ENCODE data around the gene SPARCL1. TPM values are rescaled to one million over a fixed set of nuclear protein-coding genes. Genes with fewer than 3 reads are reported as not detected.

SPARCL1 gene
- total and polyA plus RNA-seq, 5 donors: 343 to 492 (median 365) TPM

- Histone ChIP-seq H3K4me3 (ENCODE audit: low read length) (no peak overlapping the region), H3K27ac (ENCODE audit: low read length) (no peak overlapping the region), H3K9me3 (ENCODE audit: control insufficient read depth, low read length) (no peaks in the 10 kb centered on the region), H3K4me1 (ENCODE audit: control insufficient read depth, insufficient read depth, low read length) (no peaks in the 10 kb centered on the region), H3K27me3 (ENCODE audit: control insufficient read depth, insufficient read depth) (no peaks in the 10 kb centered on the region)
- WGBS: 38% methylated on average over 8 of the region's 8 CpGs
- DNase-seq: no peak
- intact Hi-C loops (cut with DNase I): loop anchor here in 1 of 4 donors (10.0 kb wide), 1 partner anchor 276 kb away; the partner anchor contains the start of gene MEPE
- ATAC-seq: peak; percentile 49 to 50
These were observed 30.1 kb upstream of the SPARCL1 start for GRCh38 chr4:87559090-87559837.

DNA sequence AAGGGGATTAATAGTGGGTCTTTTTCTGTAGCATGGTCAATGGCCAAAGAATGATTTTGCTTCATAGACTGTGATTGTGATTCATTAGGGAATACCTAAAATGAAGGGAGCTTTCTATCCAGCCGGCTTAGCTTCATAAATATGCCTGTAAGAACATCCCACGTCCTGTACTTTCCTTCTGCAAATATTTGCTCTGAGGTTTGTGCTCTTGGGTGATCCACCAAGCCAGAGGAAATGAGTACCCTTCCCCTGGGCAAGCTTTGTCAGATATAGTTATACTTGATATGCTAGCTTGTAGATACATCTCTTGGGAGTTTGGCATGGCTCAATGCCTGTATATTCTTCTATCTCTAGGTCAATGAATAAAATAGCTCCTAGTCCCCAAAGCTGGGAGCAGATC lies 28.2 kb upstream of the SPARCL1 start:
- Histone ChIP-seq H3K27ac (ENCODE audit: low read length) (no peak overlapping the region), H3K9me3 (ENCODE audit: control insufficient read depth, low read length) (no peaks in the 10 kb centered on the region), H3K27me3 (ENCODE audit: control insufficient read depth, insufficient read depth) (no peaks in the 10 kb centered on the region), H3K4me1 (ENCODE audit: control insufficient read depth, insufficient read depth, low read length) (no peaks in the 10 kb centered on the region), H3K4me3 (ENCODE audit: low read length) (no peak overlapping the region)
- DNase-seq: no peak
- no peak for ATAC-seq
- 70% methylated on average over 2 of the region's 2 CpGs for WGBS
- intact Hi-C loops (cut with DNase I): loop anchor here in 1 of 4 donors (10.0 kb wide), 1 partner anchor 277 kb away; the partner anchor contains the start of gene MEPE

GRCh38 chr4:87555773-87556619 lies 26.8 kb upstream of the SPARCL1 start:
- H3K27me3 ChIP-seq (ENCODE audit: control insufficient read depth, insufficient read depth): no peaks in the 10 kb centered on the region
- H3K27ac ChIP-seq (ENCODE audit: low read length): no peak overlapping the region
- no peaks in the 10 kb centered on the region for H3K9me3 ChIP-seq (ENCODE audit: control insufficient read depth, low read length)
- no peak for DNase-seq
- peak; percentile 54 to 67 for ATAC-seq
- H3K4me1 ChIP-seq (ENCODE audit: control insufficient read depth, insufficient read depth, low read length): no peaks in the 10 kb centered on the region
- intact Hi-C loops (cut with DNase I): loop anchor here in 1 of 4 donors (10.0 kb wide), 1 partner anchor 279 kb away; the partner anchor contains the start of gene MEPE
- WGBS: 91% methylated on average over 5 of the region's 5 CpGs
- H3K4me3 ChIP-seq (ENCODE audit: low read length): no peak overlapping the region

GRCh38 chr4:87553182-87553581 lies 24.0 kb upstream of the SPARCL1 start:
- WGBS: 89% methylated on average over 4 of the region's 4 CpGs
- Histone ChIP-seq H3K27me3 (ENCODE audit: control insufficient read depth, insufficient read depth) (no peaks in the 10 kb centered on the region), H3K4me1 (ENCODE audit: control insufficient read depth, insufficient read depth, low read length) (no peaks in the 10 kb centered on the region), H3K27ac (ENCODE audit: low read length) (no peak overlapping the region), H3K4me3 (ENCODE audit: low read length) (no peak overlapping the region), H3K9me3 (ENCODE audit: control insufficient read depth, low read length) (no peaks in the 10 kb centered on the region)
- ATAC-seq (no peak), DNase-seq (no peak)
- intact Hi-C loops (cut with DNase I): loop anchor here in 1 of 4 donors (10.0 kb wide), 1 partner anchor 282 kb away; the partner anchor contains the start of gene MEPE

GRCh38 chr4:87551361-87551760 lies 22.2 kb upstream of the SPARCL1 start:
- intact Hi-C loops (cut with DNase I): loop anchor here in 1 of 4 donors (10.0 kb wide), 1 partner anchor 283 kb away; the partner anchor contains the start of gene MEPE
- DNase-seq: no peak
- H3K9me3 ChIP-seq (ENCODE audit: control insufficient read depth, low read length): no peaks in the 10 kb centered on the region
- H3K4me3 ChIP-seq (ENCODE audit: low read length): no peak overlapping the region
- H3K27me3 ChIP-seq (ENCODE audit: control insufficient read depth, insufficient read depth): no peaks in the 10 kb centered on the region
- WGBS: 67% methylated on average over 3 of the region's 3 CpGs
- no peak for ATAC-seq
- no peaks in the 10 kb centered on the region for H3K4me1 ChIP-seq (ENCODE audit: control insufficient read depth, insufficient read depth, low read length)
- H3K27ac ChIP-seq (ENCODE audit: low read length): no peak overlapping the region

- Histone ChIP-seq H3K27ac (ENCODE audit: low read length) (no peak overlapping the region), H3K27me3 (ENCODE audit: control insufficient read depth, insufficient read depth) (no peaks in the 10 kb centered on the region), H3K4me1 (ENCODE audit: control insufficient read depth, insufficient read depth, low read length) (no peaks in the 10 kb centered on the region), H3K9me3 (ENCODE audit: control insufficient read depth, low read length) (no peaks in the 10 kb centered on the region), H3K4me3 (ENCODE audit: low read length) (no peak overlapping the region)
- WGBS: 65% methylated on average over 5 of the region's 5 CpGs
- intact Hi-C loops (cut with DNase I): loop anchor here in 1 of 4 donors (10.0 kb wide), 1 partner anchor 298 kb away; no protein-coding TSS in a partner anchor
- DNase-seq (no peak), ATAC-seq (no peak)
These were observed 18.0 kb upstream of the SPARCL1 start for GRCh38 chr4:87547016-87547708.

GRCh38 chr4:87545052-87545451 lies 15.9 kb upstream of the SPARCL1 start:
- no peak for ATAC-seq
- 88% methylated on average over 3 of the region's 3 CpGs for WGBS
- H3K4me1 ChIP-seq (ENCODE audit: control insufficient read depth, insufficient read depth, low read length): peaks cover 3% of the 10 kb centered on the region

GRCh38 chr4:87543835-87544461 lies 14.8 kb upstream of the SPARCL1 start:
- Histone ChIP-seq H3K27me3 (ENCODE audit: control insufficient read depth, insufficient read depth) (no peaks in the 10 kb centered on the region), H3K27ac (ENCODE audit: low read length) (no peak overlapping the region), H3K4me1 (ENCODE audit: control insufficient read depth, insufficient read depth, low read length) (peaks cover 3% of the 10 kb centered on the region), H3K4me3 (ENCODE audit: low read length) (no peak overlapping the region), H3K9me3 (ENCODE audit: control insufficient read depth, low read length) (no peaks in the 10 kb centered on the region)
- ATAC-seq (peak; percentile 67 to 75), DNase-seq (peak in 1 of 3 donors; percentile 50)
- intact Hi-C loops (cut with DNase I): loop anchor here in 2 of 4 donors (5.0 to 10.0 kb wide), 2 partner anchors 301 to 303 kb away; no protein-coding TSS in a partner anchor
- WGBS: 30% methylated on average over 3 of the region's 3 CpGs

More at GRCh38 chr4:87545052-87545451, 15.9 kb upstream of the SPARCL1 start:
- Histone ChIP-seq H3K4me3 (ENCODE audit: low read length) (no peak overlapping the region), H3K27me3 (ENCODE audit: control insufficient read depth, insufficient read depth) (no peaks in the 10 kb centered on the region), H3K9me3 (ENCODE audit: control insufficient read depth, low read length) (no peaks in the 10 kb centered on the region), H3K27ac (ENCODE audit: low read length) (no peak overlapping the region)
- intact Hi-C loops (cut with DNase I): loop anchor here in 1 of 4 donors (10.0 kb wide), 1 partner anchor 300 kb away; no protein-coding TSS in a partner anchor
- DNase-seq: no peak

DNA sequence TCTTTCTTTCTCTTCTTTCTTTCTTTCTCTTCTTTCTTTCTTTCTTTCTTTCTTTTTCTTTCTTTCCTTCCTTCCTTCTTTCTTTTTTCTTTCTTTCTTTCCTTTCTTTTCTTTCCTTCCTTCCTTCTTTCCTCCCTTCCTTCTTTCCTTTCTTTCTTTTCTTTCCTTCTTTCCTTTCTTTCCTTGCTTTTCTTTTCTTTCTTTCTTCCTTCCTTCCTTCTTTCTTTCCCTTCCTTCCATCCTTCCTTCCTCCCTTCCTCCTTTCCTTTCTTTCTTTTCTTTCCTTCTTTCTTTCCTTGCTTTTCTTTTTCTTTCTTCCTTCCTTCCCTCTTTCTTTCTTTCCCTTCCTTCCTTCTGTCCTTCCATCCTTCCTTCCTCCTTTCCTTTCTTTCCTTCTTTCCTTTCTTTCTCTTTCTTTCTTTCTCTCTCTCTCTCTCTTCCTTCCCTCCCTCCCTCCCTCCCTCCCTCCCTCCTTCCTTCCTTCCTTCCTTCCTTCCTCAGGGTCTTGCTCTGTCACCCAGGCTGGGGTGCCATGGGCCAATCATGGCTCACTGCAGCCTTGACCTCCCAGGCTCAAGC lies 13.6 kb upstream of the SPARCL1 start:
- Histone ChIP-seq H3K9me3 (ENCODE audit: control insufficient read depth, low read length) (no peaks in the 10 kb centered on the region), H3K27ac (ENCODE audit: low read length) (peak overlapping the region; percentile 58), H3K4me3 (ENCODE audit: low read length) (no peak overlapping the region), H3K27me3 (ENCODE audit: control insufficient read depth, insufficient read depth) (no peaks in the 10 kb centered on the region), H3K4me1 (ENCODE audit: control insufficient read depth, insufficient read depth, low read length) (peaks cover 3% of the 10 kb centered on the region)
- intact Hi-C loops (cut with DNase I): loop anchor here in 2 of 4 donors (5.0 to 10.0 kb wide), 2 partner anchors 302 to 304 kb away; no protein-coding TSS in a partner anchor
- DNase-seq (no peak), ATAC-seq (no peak)
